ENCODE measurements around the gene MCM6. TPM values are rescaled to one million over a fixed set of nuclear protein-coding genes. Genes with fewer than 3 reads are reported as not detected.

Gene MCM6
- total RNA-seq, 4 donors from 2014 or later, result 4.2 to 6.3 (median 4.8) TPM

GRCh38 chr2:135862718-135863117, 13.5 kb downstream of the MCM6 start:
- Histone ChIP-seq H3K4me1 (no peaks in the 10 kb centered on the region), H3K36me3 (peaks cover 3 to 67% of the 10 kb centered on the region in 2 donors), H3K4me3 (no peak overlapping the region), H3K9me3 (no peaks in the 10 kb centered on the region), H3K27ac (no peak overlapping the region), H3K27me3 (no peaks in the 10 kb centered on the region)
- ATAC-seq, result no peak
- no peak for DNase-seq
- intact Hi-C loops (cut with DNase I; ENCODE audit: low total_unique reads) (no loop called here), in situ Hi-C loops (cut with MboI; ENCODE audit: low sequenced_read_pairs in 4 of 4) (no loop called here)
- TF ChIP-seq POLR2A (IDR thresholded peaks at IDR 0.05) (no peak), CTCF (IDR thresholded peaks at IDR 0.05 in 4 of 5, conservative IDR thresholded peaks at IDR 0.05 in 1 of 5) (no peak)

- Histone ChIP-seq H3K27ac (no peak overlapping the region), H3K4me1 (no peaks in the 10 kb centered on the region), H3K27me3 (no peaks in the 10 kb centered on the region), H3K4me3 (no peak overlapping the region), H3K9me3 (no peaks in the 10 kb centered on the region), H3K36me3 (peaks cover 0 to 35% of the 10 kb centered on the region in 2 donors)
- DNase-seq (no peak), ATAC-seq (no peak)
- in situ Hi-C loops (cut with MboI; ENCODE audit: low sequenced_read_pairs in 4 of 4), result no loop called here
- intact Hi-C loops (cut with DNase I; ENCODE audit: low total_unique reads), result no loop called here
- TF ChIP-seq CTCF (IDR thresholded peaks at IDR 0.05 in 4 of 5, conservative IDR thresholded peaks at IDR 0.05 in 1 of 5) (no peak), POLR2A (IDR thresholded peaks at IDR 0.05) (no peak)
These were observed 22.8 kb downstream of the MCM6 start for GRCh38 chr2:135853401-135853800.

- TF ChIP-seq CTCF (IDR thresholded peaks at IDR 0.05 in 4 of 5, conservative IDR thresholded peaks at IDR 0.05 in 1 of 5) (no peak), POLR2A (IDR thresholded peaks at IDR 0.05) (no peak)
- H3K9me3 ChIP-seq, result no peaks in the 10 kb centered on the region
- no peaks in the 10 kb centered on the region for H3K27me3 ChIP-seq
- H3K4me3 ChIP-seq, result no peak overlapping the region
- peaks cover 0 to 32% of the 10 kb centered on the region in 2 donors for H3K36me3 ChIP-seq
- no peak overlapping the region for H3K27ac ChIP-seq
- no peaks in the 10 kb centered on the region for H3K4me1 ChIP-seq
- intact Hi-C loops (cut with DNase I; ENCODE audit: low total_unique reads), result no loop called here
- in situ Hi-C loops (cut with MboI; ENCODE audit: low sequenced_read_pairs in 4 of 4), result no loop called here
- ATAC-seq (no peak), DNase-seq (no peak)
These were observed 24.4 kb downstream of the MCM6 start for GRCh38 chr2:135851858-135852257.

GRCh38 chr2:135850892-135851668, 25.2 kb downstream of the MCM6 start:
- no peak for ATAC-seq
- no peaks in the 10 kb centered on the region for H3K27me3 ChIP-seq
- peaks cover 0 to 32% of the 10 kb centered on the region in 2 donors for H3K36me3 ChIP-seq
- H3K27ac ChIP-seq, result no peak overlapping the region
- intact Hi-C loops (cut with DNase I; ENCODE audit: low total_unique reads) (no loop called here), in situ Hi-C loops (cut with MboI; ENCODE audit: low sequenced_read_pairs in 4 of 4) (no loop called here)
- no peak overlapping the region for H3K4me3 ChIP-seq
- H3K4me1 ChIP-seq, result no peaks in the 10 kb centered on the region
- no peak for DNase-seq
- no peak for TF ChIP-seq CTCF (IDR thresholded peaks at IDR 0.05 in 4 of 5, conservative IDR thresholded peaks at IDR 0.05 in 1 of 5)
- no peak for TF ChIP-seq POLR2A (IDR thresholded peaks at IDR 0.05)
- no peaks in the 10 kb centered on the region for H3K9me3 ChIP-seq

Measured in gastrocnemius medialis (tissue), 4 donors.